CD4-positive, alpha-beta T cell treated with Interferon alpha-2 for 1 hour (primary cell): ENCODE measurements around the gene CEP170B.
"Not testable (repeated sequence)": the region's sequence is repeated elsewhere in the genome, so short reads cannot be mapped to it uniquely, and the experiment has no call there.

Experiments used
- DNase-seq, 2 donors: peaks; one replicate each; pipeline ENCODE4 v3.0.0-alpha.2; 2020 to 2022

Gene CEP170B

GRCh38 chr14:104892531-104893434, 27.7 kb downstream of the CEP170B start:
- DNase-seq = no peak

DNA sequence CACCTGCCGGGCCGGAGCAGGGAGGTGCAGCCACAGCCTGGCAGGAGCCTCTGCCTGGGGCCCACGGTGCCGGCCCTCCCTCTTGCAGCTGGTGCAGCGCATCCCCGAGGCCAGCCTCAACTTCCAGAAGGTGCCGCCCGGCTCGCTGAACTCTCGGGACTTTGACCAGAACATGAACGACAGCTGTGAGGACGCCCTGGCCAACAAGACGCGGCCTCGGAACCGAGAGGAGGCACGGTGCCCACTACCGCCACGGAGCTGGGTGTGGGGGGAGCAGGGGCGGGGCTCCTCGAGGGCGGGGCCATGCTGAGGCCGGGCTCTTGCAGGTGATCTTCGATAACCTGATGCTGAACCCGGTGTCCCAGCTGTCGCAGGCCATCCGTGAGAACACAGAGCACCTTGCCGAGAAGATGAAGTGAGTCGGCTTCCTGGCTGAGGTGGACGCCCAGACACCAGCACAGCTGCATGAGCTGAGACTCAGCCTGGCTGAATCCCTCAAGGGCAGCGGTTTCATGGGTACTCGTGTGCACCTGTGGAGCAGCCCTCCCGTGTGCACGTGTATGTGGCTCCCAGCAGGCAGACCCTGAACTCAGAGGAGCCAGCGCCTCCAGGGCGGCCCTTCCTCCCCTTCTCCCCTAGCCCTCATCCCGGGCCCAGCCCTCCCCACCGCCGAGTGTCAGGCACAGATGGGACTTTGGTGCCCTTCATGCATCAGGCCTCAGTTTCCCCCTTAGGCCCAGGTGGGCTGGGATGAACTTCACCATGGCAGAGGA, 28.6 kb downstream of the CEP170B start:
- no peak for DNase-seq

- DNase-seq = no peak
Observed at GRCh38 chr14:104894331-104895206, 29.5 kb downstream of the CEP170B start.

DNA sequence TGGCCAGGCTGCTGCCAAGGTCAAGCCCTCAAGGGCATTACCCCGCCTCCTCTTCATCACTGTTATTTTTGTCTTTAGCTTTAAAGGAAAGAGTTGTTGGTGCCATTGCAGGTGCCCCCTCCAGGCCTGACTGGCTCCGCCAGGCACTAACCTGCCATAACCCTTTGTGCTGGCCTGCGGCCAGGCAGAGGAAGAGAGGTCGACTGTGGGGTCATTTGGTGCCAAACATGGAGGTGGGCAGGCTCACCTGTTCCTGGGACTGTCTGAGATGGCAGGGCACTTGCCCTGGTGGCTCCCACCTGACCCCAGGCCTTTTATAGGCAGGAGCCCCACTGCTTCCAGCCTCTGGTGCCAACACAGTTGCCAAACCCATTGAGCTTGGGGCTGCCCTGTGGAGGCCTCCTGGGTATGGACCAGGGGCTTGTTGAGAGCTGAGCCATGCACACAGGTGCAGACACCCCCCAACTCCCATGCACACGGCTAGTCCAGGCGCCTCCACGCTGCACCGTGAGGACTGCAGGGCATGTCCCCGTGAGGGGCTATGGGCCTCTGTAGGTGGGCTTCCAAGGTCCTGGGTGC, 30.2 kb downstream of the CEP170B start:
- no peak for DNase-seq

GRCh38 chr14:104895786-104896661, 31.0 kb downstream of the CEP170B start:
- no peak for DNase-seq

DNA sequence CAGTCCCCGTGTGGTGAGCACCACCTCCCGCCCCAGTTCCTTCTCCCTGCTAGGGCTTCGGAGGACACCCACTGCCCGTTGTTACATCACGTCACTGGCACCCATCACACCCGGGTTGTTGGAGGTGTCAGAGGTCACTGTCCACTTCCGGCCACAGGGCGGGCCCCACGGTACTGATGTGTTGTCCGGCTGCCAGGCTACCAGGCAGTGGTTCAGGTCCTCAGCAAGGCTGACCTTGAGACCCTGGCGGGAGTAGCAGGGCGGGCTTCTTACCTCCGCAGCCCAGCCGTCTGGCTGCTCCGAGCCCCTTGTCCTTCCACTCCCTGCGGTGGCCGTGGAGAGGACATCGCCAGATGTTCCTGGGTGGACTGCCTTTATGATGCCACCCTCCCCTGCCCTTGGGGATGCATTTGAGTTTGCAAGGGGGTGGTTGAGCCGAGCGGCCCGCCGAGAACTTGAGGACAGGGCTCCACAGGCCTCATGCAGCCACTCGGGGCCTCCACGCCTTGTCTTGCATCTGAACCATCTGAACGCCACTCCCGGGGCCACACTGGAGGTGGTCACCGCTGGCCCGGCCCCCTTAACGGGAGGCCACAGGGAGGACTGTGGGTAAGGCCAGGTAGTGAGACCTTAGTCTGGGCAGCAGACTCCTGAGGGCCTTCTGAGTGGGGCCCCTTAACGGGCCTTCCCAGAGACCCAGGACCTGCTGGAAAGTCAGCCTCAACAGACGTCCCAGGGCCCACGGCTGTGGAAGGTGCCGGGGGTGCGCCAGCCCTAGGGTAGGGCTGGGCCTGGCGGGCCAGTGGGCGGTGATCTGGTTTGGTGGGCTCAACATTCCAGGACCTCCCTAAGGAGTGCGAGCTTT, 32.5 kb downstream of the CEP170B start:
- DNase-seq = no peak

DNA sequence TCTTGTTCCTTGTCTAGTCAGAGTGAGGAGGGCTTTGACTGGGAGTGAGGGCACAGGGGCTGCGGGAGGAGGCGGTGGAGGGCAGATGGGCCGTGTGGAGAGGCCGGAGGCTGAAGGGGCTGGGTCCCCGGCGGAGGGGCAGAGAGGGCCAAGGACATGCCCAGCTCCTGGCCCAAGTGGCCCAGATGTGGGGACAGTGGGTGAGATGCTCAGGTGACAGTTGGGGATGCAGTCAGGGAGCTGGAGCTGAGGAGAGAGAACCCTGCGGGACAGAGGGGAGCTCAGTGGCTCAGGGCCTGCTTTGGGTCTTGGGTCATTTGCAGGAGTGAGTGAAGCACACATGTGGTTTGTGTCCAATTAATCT, 33.1 kb downstream of the CEP170B start:
- no peak for DNase-seq

GRCh38 chr14:104898870-104899510, 33.9 kb downstream of the CEP170B start:
- no peak for DNase-seq

DNA sequence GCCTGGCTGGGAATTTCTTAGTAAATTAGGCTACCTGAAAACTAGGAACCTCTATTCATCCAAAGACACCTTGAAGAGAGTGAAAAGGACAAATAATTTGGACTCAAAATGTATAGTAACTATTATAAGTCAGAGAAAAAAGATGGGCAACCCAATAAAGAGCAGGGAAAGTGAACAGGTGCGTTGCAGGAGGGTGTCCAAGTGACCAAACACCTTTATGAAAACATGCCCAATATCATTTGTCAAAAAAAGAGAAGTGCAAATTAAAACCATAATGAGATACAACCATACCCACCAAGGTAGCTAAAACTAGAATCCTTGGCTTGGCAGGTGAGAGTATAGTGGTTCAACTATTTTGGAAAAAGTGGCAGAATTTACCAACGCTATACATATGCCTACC, 34.7 kb downstream of the CEP170B start:
- DNase-seq = no peak

DNA sequence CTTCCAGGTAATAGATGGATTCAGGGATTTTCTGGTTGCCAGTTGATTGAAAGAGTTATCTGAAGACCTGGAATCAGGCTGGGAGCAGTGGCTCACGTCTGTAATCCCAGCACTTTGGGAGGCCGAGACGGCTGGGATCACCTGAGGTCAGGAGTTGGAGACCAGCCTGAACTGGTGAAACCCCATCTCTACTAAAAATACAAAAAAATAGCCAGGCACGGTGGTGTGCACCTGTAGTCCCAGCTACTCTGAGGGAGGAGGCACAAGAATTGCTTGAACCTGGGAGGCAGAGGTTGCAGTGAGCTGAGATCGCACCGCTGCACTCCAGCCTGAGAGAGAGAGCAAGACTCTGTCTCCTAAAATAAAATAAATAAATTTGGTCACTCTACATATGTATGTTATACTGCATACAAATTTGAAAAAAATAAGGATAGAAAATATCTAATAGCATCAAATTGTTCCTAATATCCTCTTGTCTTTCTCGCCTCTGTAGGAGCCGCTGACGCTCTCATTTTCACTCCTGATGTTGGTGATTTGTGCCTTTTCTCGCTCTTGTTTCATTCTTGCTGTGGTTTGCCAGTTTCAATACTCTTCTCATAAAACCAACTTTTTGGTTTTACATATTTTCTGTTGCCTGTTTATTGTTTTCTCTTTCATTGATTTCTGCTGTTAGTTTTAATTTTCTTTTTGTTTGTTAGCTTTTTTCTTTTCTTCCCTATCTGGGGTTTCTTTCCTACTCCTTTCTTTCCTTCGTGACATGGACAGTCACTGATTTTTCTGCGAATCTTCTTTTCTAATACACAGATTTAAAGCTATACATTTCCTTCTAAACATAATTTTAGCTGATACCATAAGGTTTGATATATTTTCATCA, 35.8 kb downstream of the CEP170B start:
- no peak for DNase-seq

GRCh38 chr14:104903990-104904389, 38.9 kb downstream of the CEP170B start:
- no peak for DNase-seq

DNA sequence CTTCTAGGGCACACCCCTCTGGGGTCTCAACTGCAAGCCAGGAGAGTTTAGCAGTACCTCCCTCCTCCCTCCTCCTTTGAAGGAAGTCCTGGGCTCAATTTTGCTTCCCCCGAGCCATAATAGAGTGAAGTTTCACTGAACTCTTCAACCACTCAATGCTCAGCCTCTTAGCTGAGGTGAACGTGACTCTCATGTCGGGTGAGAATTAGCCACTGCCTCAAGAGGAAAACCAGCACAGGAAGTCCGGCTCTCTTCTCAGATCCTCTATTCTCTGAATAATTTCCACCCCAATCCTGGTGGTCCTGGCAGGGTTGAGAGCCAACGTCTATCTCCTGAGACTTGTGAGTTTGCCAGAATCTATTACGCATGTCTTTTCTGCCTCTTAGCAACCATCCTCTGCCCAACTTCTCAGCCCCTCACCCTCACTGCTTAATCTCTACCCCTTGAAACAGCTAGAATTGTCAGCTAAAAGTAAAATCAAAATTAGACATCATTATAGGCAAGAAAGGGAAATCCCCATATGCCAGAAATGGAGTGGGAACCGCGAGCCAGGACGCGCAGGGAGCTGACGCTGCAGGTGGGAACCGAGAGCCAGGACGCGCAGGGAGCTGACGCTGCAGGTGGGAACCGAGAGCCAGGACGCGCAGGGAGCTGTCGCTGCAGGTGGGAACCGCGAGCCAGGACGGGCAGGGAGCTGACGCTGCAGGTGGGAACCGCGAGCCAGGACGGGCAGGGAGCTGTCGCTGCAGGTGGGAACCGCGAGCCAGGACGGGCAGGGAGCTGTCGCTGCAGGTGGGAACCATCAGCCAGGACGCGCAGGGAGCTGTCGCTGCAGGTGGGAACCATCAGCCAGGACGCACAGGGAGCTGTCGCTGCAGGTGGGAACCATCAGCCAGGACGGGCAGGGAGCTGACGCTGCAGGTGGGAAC, 39.8 kb downstream of the CEP170B start:
- DNase-seq = not testable (repeated sequence)

GRCh38 chr14:104905579-104905933, 40.5 kb downstream of the CEP170B start:
- not testable (repeated sequence) for DNase-seq

GRCh38 chr14:104908303-104908702, 43.2 kb downstream of the CEP170B start:
- DNase-seq = no peak

GRCh38 chr14:104912053-104912452, 47.0 kb downstream of the CEP170B start:
- no peak for DNase-seq

DNA sequence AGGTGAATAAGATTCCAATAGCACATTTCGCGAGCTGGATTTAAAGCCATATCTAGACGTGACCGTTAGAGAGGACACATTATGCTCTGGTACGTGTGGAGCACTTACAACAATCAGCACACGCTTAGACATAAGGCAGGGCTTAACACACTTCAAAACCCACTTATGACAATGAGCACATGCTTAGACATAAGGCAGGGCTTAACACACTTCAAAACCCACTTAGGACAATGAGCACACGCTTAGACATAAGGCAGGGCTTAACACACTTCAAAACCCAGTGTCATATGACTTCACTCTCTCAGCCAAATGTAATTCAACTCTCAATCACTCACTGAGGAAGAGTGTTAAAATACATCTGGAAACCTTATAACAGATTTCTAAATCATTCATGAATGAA, 48.4 kb downstream of the CEP170B start:
- DNase-seq = no peak

DNA sequence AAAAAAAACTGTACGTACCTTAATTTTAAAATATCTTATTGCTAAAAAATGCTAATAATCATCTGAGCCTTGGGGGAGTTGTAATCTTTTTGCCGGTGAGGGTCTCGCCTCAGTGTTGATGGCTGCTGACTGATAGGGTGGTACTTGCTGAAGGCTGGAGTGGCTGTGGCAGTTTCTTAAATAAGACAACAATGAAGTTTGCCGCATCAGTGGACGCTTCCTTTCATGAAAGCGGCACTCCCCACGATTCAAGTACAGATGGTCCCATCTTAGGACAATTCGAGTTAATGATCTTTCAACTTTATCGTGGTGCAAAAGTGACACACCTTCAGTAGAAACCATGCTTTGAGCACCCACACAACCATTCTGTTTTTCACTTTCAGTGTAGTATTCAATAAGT, 52.0 kb downstream of the CEP170B start:
- no peak for DNase-seq

GRCh38 chr14:104917993-104918392, 52.9 kb downstream of the CEP170B start:
- DNase-seq = no peak
